IMR-90 (cell line): ENCODE results near the gene ATP1B3. TPM values are rescaled to one million over a fixed set of nuclear protein-coding genes. Genes with fewer than 3 reads are reported as not detected.

Experiments used
- ATAC-seq: fragments of 200-7000 bp; cut with Tn5 transposase; 2 replicates; pipeline ENCODE4 v1.9.1; 2020; ENCODE audit warnings: low read depth, mild to moderate bottlenecking, moderate library complexity
- BruUV-seq: library from RNA; stranded (reverse); fragments of 400-500 nt; replicated peaks from 2 replicates; lab custom pipeline; 2021; lab: Mats Ljungman, UMichigan
- CTCF ChIA-PET: fragments of 300-600 bp; formaldehyde crosslinking; extraction: SDS; loops from one replicate; lab custom pipeline; 2021; ENCODE audit warnings: antibody characterized with exemption; lab: Yijun Ruan, JAX
- POLR2A ChIA-PET: fragments of 300-600 bp; sonication (Branson Sonifier 250); formaldehyde crosslinking; loops from one replicate; lab custom pipeline; 2022; ENCODE audit warnings: antibody characterized with exemption; ENCODE audit not compliant: unreplicated experiment; lab: Charles Lee
- DNase-seq: peaks from one replicate; pipeline ENCODE4 v3.0.0; 2013
- H2AFZ ChIP-seq: replicated peaks from 2 replicates; pipeline ENCODE3; 2013; ENCODE audit warnings: low read length, mild to moderate bottlenecking; ENCODE audit not compliant: poor library complexity
- H2AK5ac ChIP-seq: 2 replicates; pipeline ENCODE4 v1.6.1; 2013; ENCODE audit warnings: low read depth, low read length, inconsistent platforms
- H2AK9ac ChIP-seq: replicated peaks from 2 replicates; pipeline ENCODE3; 2013; ENCODE audit warnings: mild to moderate bottlenecking, low read depth, low read length, moderate library complexity; ENCODE audit not compliant: poor library complexity
- H2BK120ac ChIP-seq: 2 replicates; pipeline ENCODE4 v1.6.1; 2013; ENCODE audit warnings: low read depth, low read length, inconsistent platforms
- H2BK15ac ChIP-seq: 3 replicates; pipeline ENCODE4 v1.6.1; 2013; ENCODE audit warnings: low read depth, low read length, inconsistent platforms
- H2BK20ac ChIP-seq: 2 replicates; pipeline ENCODE4 v1.6.1; 2013; ENCODE audit warnings: low read depth, mild to moderate bottlenecking, inconsistent platforms, low read length, moderate library complexity
- H2BK5ac ChIP-seq: 2 replicates; pipeline ENCODE4 v1.6.1; 2013; ENCODE audit warnings: mild to moderate bottlenecking, low read depth, low read length, inconsistent platforms; ENCODE audit not compliant: poor library complexity, severe bottlenecking
- H3K14ac ChIP-seq: replicated peaks from 2 replicates; pipeline ENCODE4 v1.6.1; 2013; ENCODE audit warnings: low read depth, low read length, inconsistent platforms
- H3K18ac ChIP-seq: 2 replicates; pipeline ENCODE4 v1.6.1; 2013; ENCODE audit warnings: low read depth, low read length, control low read depth
- H3K23ac ChIP-seq: 2 replicates; pipeline ENCODE4 v1.6.1; 2013; ENCODE audit warnings: low read depth, low read length, inconsistent platforms
- H3K27ac ChIP-seq: 2 replicates; pipeline ENCODE4 v1.5.1; 2013; ENCODE audit warnings: mild to moderate bottlenecking, control low read depth, low read length; ENCODE audit not compliant: insufficient read depth
- H3K27me3 ChIP-seq: 2 replicates; pipeline ENCODE4 v1.6.1; 2013; ENCODE audit warnings: low read length; ENCODE audit not compliant: control insufficient read depth, insufficient read depth
- H3K36me3 ChIP-seq: 2 replicates; pipeline ENCODE4 v1.6.1; 2013; ENCODE audit warnings: low read length, mixed read lengths; ENCODE audit not compliant: control insufficient read depth, insufficient read depth
- H3K4ac ChIP-seq: 2 replicates; pipeline ENCODE4 v1.6.1; 2013; ENCODE audit warnings: low read depth, low read length, inconsistent platforms
- H3K4me1 ChIP-seq: 2 replicates; pipeline ENCODE4 v1.6.1; 2013; ENCODE audit warnings: low read length, mixed read lengths; ENCODE audit not compliant: control insufficient read depth, insufficient read depth
- H3K4me2 ChIP-seq: 2 replicates; pipeline ENCODE4 v1.6.1; 2013; ENCODE audit warnings: low read depth, mild to moderate bottlenecking, control low read depth, low read length, moderate library complexity
- H3K4me3 ChIP-seq: 2 replicates; pipeline ENCODE4 v1.5.1; 2013; ENCODE audit warnings: low read depth, mild to moderate bottlenecking, control low read depth, low read length, moderate library complexity; ENCODE audit not compliant: insufficient read depth
- H3K56ac ChIP-seq: 2 replicates; pipeline ENCODE4 v1.6.1; 2013; ENCODE audit warnings: low read length, inconsistent platforms; ENCODE audit not compliant: insufficient read depth; ENCODE audit errors: extremely low read depth
- H3K79me1 ChIP-seq, 2 experiments: 2 replicates each; pipeline ENCODE4 v1.6.1; 2013; ENCODE audit warnings: low read length in 2 of 2, inconsistent platforms in 1 of 2, low read depth in 1 of 2
- H3K9ac ChIP-seq: 2 replicates; pipeline ENCODE4 v1.6.1; 2013; ENCODE audit warnings: low read depth, low read length, control low read depth
- H3K9me1 ChIP-seq: 2 replicates; pipeline ENCODE4 v1.6.1; 2013; ENCODE audit warnings: low read length, inconsistent platforms; ENCODE audit not compliant: insufficient read depth
- H3K9me3 ChIP-seq: 2 replicates; pipeline ENCODE4 v1.6.1; 2013; ENCODE audit warnings: low read length; ENCODE audit not compliant: control insufficient read depth, insufficient read depth
- H4K20me1 ChIP-seq: 2 replicates; pipeline ENCODE4 v1.6.1; 2013; ENCODE audit warnings: low read length, inconsistent platforms; ENCODE audit not compliant: insufficient read depth
- H4K5ac ChIP-seq: 2 replicates; pipeline ENCODE4 v1.6.1; 2013; ENCODE audit warnings: mild to moderate bottlenecking, low read depth, low read length, control low read depth
- H4K8ac ChIP-seq, 2 experiments: 2 replicates each; pipeline ENCODE4 v1.6.1; 2013; ENCODE audit warnings: low read depth in 2 of 2, low read length in 2 of 2, control low read depth in 1 of 2, inconsistent platforms in 1 of 2
- H4K91ac ChIP-seq: 2 replicates; pipeline ENCODE4 v1.6.1; 2013; ENCODE audit warnings: low read depth, low read length, inconsistent platforms; ENCODE audit not compliant: insufficient read depth
- MAZ ChIP-seq: IDR thresholded peaks from 2 replicates; pipeline ENCODE4 v1.6.1; 2012; ENCODE audit warnings: low read depth, mild to moderate bottlenecking, low read length, improper control_type of control experiment, moderate library complexity, borderline replicate concordance
- RAD21 ChIP-seq: IDR thresholded peaks from 2 replicates; pipeline ENCODE4 v1.6.1; 2012; ENCODE audit warnings: low read length, improper control_type of control experiment
- WGBS, 2 experiments: methylation state at CpG; one replicate each; pipeline versions ENCODE4 v1.1.5 to v1.1.7; 2013; ENCODE audit warnings: missing lambda C conversion rate in 2 of 2; ENCODE audit not compliant: insufficient read length in 1 of 2; ENCODE audit errors: extremely low coverage in 2 of 2; 5-methylcytosine and 5-hydroxymethylcytosine counted together
- dilution Hi-C: fragments of 300-500 bp; cut with HindIII; formaldehyde crosslinking; loops from one replicate; pipeline ENCODE4 v1.14.3; 2018; ENCODE audit warnings: low sequenced_read_pairs; ENCODE audit not compliant: unreplicated experiment
- in situ Hi-C: fragments of 300-500 bp; cut with MboI; formaldehyde crosslinking; loops from 3 replicates; pipeline ENCODE4 v1.14.3; 2019; ENCODE audit warnings: low sequenced_read_pairs, inconsistent platforms, mixed read lengths
- intact Hi-C: fragments of 100-400 bp; cut with micrococcal nuclease; formaldehyde crosslinking; loops from 2 replicates; pipeline ENCODE4 v1.10.0; 2022
- polyA plus RNA-seq, 3 experiments: library from polyadenylated mRNA; depleted of rRNA; stranded (reverse); fragments of >200 nt; gene quantifications; 2 replicates each; pipeline ENCODE4 v1.2.3, GENCODE V29; 2012; ENCODE audit warnings: low replicate concordance in 1 of 3
- total RNA-seq: library from RNA; depleted of rRNA; stranded (reverse); fragments of >200 nt; gene quantifications from 2 replicates; pipeline ENCODE4 v1.2.3, GENCODE V29; 2012
- TF ChIP-seq, protein P1 (sequence below): fragments of 150-350 bp; IDR thresholded peaks from 2 replicates; pipeline ENCODE4 v1.6.1; 2016; ENCODE audit warnings: low read depth, mild to moderate bottlenecking, low read length, moderate library complexity, borderline replicate concordance
- TF ChIP-seq, protein P2 (sequence below): conservative IDR thresholded peaks from 2 replicates; pipeline ENCODE4 v1.5.1; 2012; ENCODE audit warnings: mild to moderate bottlenecking, low read depth, low read length, improper control_type of control experiment

The ATP1B3 gene
- total and polyA plus RNA-seq, 2 of the 4 experiments (the other 2 are of a cell fraction) = 64.3 to 126 TPM

DNA sequence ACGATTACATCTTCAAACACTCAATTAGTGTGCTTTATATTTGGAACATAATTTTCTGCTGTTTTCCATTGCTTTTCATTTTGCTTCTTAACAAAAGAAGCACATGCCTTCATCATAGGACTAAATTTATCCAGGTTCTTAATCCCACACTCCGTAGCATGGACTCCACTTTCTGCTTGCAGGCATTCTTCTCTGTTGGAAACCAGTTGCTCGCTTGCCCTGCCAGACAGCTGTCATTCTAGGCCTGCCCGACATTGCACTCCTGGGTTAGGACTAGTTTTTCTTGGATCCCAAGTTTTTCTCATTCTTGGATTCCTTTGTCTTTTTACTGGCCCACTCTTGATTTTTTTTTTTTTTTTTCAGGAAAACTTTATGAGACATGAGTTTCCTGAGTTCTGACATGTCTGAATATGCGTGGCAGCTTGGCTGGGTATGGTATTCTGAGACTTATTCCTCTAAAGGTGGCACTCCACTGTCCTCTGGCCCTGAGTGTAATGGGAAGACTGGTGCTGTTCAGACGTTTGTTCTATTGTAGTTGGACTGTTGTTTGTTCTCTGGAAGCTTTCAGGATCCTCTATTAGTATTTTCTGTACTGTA, 6.3 kb upstream of the ATP1B3 start:
- Histone ChIP-seq H3K23ac (no peak overlapping the region), H2AFZ (no peak overlapping the region), H3K36me3 (no peaks in the 10 kb centered on the region), H2AK9ac (no peak overlapping the region), H3K9me1 (no peaks in the 10 kb centered on the region), H2BK120ac (no peak overlapping the region), H3K56ac (no peak overlapping the region), H3K4me3 (no peak overlapping the region), H2BK15ac (no peak overlapping the region), H3K9me3 (no peaks in the 10 kb centered on the region), H4K8ac (no peak overlapping the region), H3K27me3 (peaks cover 2% of the 10 kb centered on the region; the same call in 1 of the 2 replicates), H3K14ac (no peak overlapping the region), H2BK20ac (no peak overlapping the region), H3K18ac (no peak overlapping the region), H4K5ac (no peak overlapping the region), H3K27ac (no peak overlapping the region), H4K91ac (no peak overlapping the region), H3K79me1 (no peaks in the 10 kb centered on the region), H3K4me2 (no peak overlapping the region), H3K4me1 (no peaks in the 10 kb centered on the region), H2AK5ac (no peak overlapping the region), H3K4ac (no peak overlapping the region), H4K20me1 (no peaks in the 10 kb centered on the region), H3K9ac (no peak overlapping the region), H2BK5ac (no peak overlapping the region)
- intact Hi-C loops (no loop called here), in situ Hi-C loops (no loop called here), dilution Hi-C loops (no loop called here)
- ChIA-PET POLR2A (no interaction called here), CTCF (no interaction called here)
- BruUV-seq = no TSS peak
- no peak for DNase-seq
- TF ChIP-seq RAD21 = no peak
- TF ChIP-seq, protein P1, sequence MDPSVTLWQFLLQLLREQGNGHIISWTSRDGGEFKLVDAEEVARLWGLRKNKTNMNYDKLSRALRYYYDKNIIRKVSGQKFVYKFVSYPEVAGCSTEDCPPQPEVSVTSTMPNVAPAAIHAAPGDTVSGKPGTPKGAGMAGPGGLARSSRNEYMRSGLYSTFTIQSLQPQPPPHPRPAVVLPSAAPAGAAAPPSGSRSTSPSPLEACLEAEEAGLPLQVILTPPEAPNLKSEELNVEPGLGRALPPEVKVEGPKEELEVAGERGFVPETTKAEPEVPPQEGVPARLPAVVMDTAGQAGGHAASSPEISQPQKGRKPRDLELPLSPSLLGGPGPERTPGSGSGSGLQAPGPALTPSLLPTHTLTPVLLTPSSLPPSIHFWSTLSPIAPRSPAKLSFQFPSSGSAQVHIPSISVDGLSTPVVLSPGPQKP = no peak
- TF ChIP-seq MAZ = no peak
- TF ChIP-seq, protein P2, sequence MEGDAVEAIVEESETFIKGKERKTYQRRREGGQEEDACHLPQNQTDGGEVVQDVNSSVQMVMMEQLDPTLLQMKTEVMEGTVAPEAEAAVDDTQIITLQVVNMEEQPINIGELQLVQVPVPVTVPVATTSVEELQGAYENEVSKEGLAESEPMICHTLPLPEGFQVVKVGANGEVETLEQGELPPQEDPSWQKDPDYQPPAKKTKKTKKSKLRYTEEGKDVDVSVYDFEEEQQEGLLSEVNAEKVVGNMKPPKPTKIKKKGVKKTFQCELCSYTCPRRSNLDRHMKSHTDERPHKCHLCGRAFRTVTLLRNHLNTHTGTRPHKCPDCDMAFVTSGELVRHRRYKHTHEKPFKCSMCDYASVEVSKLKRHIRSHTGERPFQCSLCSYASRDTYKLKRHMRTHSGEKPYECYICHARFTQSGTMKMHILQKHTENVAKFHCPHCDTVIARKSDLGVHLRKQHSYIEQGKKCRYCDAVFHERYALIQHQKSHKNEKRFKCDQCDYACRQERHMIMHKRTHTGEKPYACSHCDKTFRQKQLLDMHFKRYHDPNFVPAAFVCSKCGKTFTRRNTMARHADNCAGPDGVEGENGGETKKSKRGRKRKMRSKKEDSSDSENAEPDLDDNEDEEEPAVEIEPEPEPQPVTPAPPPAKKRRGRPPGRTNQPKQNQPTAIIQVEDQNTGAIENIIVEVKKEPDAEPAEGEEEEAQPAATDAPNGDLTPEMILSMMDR = no peak
- 100% methylated on average over 1 of the region's 6 CpGs; no CpG with 5 or more reads in 1 of the 2 experiments for WGBS, 2 experiments
- no peak for ATAC-seq
